Measurements from ENCODE around the gene SBF1. TPM values are rescaled to one million over a fixed set of nuclear protein-coding genes. Genes with fewer than 3 reads are reported as not detected.

SBF1 gene
- total RNA-seq, 4 donors from 2014 or later = 59.9 to 241 (median 108) TPM

DNA sequence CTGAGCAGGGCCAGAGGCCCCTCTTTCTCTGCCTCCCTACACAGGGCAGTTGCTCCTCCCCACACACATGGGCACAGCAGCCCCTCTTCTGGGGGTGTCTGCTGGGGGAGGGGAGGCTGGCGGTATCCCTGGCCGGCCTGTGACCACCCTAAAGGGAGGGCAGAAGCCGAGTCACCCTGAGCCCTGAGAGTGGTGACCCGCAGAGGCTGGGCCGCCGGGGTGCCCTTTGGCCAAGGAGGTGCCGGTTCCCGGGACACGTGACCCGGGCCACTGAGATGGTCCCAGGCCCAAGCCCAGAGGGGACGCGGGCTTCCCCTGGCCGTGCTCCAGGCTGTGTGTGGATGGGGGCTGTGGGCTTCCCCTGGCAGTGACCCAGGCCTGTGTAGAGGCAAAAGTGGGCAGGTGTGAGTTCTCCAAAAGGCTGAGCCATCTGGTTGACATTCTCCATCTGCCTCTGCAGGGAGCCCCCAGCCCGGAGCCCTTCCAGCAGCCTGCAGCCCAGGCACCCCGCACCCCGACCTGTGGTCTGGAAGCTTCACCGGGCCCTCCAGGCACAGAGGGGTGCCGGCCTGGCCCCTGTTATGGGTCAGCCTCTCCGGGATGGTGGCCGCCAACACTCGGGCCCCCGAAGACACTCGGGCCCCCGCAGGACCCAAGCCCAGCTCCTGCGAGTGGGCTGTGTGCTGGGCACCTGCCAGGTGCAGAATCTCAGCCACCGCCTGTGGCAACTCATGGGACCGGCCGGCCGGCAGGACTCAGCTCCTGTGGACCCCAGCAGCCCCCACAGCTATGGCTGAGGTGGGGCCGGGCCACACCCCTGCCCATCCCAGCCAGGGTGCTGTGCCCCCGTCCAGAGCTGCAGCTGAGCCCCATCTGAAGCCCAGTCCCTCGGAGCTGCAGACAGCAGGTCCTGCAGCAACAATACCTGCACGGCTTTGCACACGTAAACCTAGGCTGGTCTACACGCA is 7.6 kb upstream of the SBF1 start:
- Histone ChIP-seq H3K4me3 (peak overlapping the region; percentile 10 to 59 (median 46)), H3K36me3 (no peaks in the 10 kb centered on the region), H3K9me3 (no peaks in the 10 kb centered on the region), H3K27ac (peak overlapping the region in 2 of 4 donors; percentile 30 to 46), H3K4me1 (peaks cover 5 to 28% (median 23%) of the 10 kb centered on the region in 4 donors), H3K27me3 (peaks cover 44% of the 10 kb centered on the region)
- WGBS, 2 donors (ENCODE audit: low coverage in 1 of 2) = 76% methylated on average over 22 of the region's 35 CpGs; no CpG with 5 or more reads in 1 of the 2 donors
- in situ Hi-C loops (cut with MboI; ENCODE audit: low pct_ligation_motif_present in 1 of 4, low pct_unique_long_range_greater_than_20kb in 1 of 4, low sequenced_read_pairs in 3 of 4) (no loop called here), intact Hi-C loops (cut with DNase I; ENCODE audit: low total_unique reads) (no loop called here)
- TF ChIP-seq, protein P1, sequence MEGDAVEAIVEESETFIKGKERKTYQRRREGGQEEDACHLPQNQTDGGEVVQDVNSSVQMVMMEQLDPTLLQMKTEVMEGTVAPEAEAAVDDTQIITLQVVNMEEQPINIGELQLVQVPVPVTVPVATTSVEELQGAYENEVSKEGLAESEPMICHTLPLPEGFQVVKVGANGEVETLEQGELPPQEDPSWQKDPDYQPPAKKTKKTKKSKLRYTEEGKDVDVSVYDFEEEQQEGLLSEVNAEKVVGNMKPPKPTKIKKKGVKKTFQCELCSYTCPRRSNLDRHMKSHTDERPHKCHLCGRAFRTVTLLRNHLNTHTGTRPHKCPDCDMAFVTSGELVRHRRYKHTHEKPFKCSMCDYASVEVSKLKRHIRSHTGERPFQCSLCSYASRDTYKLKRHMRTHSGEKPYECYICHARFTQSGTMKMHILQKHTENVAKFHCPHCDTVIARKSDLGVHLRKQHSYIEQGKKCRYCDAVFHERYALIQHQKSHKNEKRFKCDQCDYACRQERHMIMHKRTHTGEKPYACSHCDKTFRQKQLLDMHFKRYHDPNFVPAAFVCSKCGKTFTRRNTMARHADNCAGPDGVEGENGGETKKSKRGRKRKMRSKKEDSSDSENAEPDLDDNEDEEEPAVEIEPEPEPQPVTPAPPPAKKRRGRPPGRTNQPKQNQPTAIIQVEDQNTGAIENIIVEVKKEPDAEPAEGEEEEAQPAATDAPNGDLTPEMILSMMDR (IDR thresholded peaks at IDR 0.05) = no peak
- TF ChIP-seq POLR2A (IDR thresholded peaks at IDR 0.05) = no peak
- TF ChIP-seq EP300 (IDR thresholded peaks at IDR 0.05; ENCODE audit: low read depth) = no peak
- no peak for TF ChIP-seq POLR2AphosphoS5 (IDR thresholded peaks at IDR 0.05)
- no peak for DNase-seq

DNA sequence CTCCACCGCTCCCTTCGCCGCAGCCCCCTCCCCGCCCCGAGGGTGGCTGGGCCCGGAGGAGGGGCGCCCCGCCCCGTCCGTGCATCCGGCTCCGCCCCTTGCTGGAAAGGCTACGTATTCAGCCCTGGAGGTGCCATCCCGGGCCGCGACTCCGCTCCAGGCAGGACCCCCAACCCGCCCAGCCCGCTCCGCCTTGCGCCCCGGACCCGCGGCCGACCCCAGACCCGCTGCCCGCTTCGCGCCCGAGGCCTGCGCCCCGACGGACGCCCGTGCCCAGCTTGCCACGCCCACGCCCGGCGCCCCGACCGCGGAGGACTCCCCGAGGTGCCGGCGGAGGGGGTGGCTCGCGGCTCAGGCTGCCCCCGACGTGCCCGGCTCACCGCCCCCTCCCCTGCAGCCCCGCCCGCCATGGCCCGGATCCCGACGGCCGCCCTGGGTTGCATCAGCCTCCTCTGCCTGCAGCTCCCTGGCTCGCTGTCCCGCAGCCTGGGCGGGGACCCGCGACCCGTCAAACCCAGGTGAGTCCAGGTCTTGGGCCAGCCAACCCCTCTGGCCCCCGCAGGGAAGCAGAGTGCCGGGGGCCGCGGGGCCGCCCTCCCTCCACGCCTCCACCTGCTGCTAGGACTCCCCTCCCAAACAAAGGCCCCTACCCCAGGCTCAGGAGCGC is 6.7 kb upstream of the SBF1 start, which contains the start of gene ADM2:
TSS of gene ADM2 (plus strand) at position 104 of the 667 bp plus-strand sequence. CDS start at position 409, 305 bp downstream.
- in situ Hi-C loops (cut with MboI; ENCODE audit: low pct_ligation_motif_present in 1 of 4, low pct_unique_long_range_greater_than_20kb in 1 of 4, low sequenced_read_pairs in 3 of 4) = no loop called here
- intact Hi-C loops (cut with DNase I; ENCODE audit: low total_unique reads) = no loop called here
- peak within 1 kb of the TSS in 3 of 4 donors; percentile 8 to 46 (median 30) for H3K27ac ChIP-seq
- no peaks in the 10 kb centered on the region for H3K36me3 ChIP-seq
- H3K4me3 ChIP-seq = peak within 1 kb of the TSS; percentile 10 to 59 (median 46)
- TF ChIP-seq POLR2AphosphoS5 (IDR thresholded peaks at IDR 0.05) = no peak
- no peak for TF ChIP-seq POLR2A (IDR thresholded peaks at IDR 0.05)
- TF ChIP-seq, protein P1 (IDR thresholded peaks at IDR 0.05) = no peak
- no peak for TF ChIP-seq EP300 (IDR thresholded peaks at IDR 0.05; ENCODE audit: low read depth)
- 8% methylated on average over 25 of the region's 70 CpGs; no CpG with 5 or more reads in 1 of the 2 donors for WGBS, 2 donors (ENCODE audit: low coverage in 1 of 2)
- H3K27me3 ChIP-seq = peaks cover 44% of the 10 kb centered on the region
- peak; percentile 73 for DNase-seq
- H3K9me3 ChIP-seq = no peaks in the 10 kb centered on the region
- H3K4me1 ChIP-seq = peaks cover 5 to 28% (median 23%) of the 10 kb centered on the region in 4 donors

DNA sequence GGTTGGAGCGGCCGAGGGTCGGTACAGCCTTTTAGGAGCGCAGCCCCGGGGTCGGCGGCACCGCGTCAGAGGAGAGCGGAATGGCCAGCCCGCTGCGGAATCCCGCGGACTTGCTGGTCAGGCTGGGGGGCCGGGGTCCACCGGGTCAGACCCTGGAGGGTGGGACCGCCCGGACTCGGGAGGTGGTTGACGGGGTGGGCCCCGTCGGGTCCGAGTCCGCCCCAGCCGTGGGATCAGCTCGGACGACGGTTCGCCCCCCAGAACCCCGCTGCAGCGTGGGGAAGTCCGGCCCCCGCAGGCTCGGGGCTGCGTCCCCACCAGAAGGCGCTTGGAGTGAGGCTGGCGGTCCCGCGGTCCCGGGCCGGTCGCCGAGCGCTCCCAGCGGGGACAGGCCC is 6.2 kb upstream of the SBF1 start:
- WGBS, 2 donors (ENCODE audit: low coverage in 1 of 2) = 14% methylated on average over 16 of the region's 45 CpGs; no CpG with 5 or more reads in 1 of the 2 donors
- peak overlapping the region in 3 of 4 donors; percentile 8 to 46 (median 30) for H3K27ac ChIP-seq
- no peaks in the 10 kb centered on the region for H3K9me3 ChIP-seq
- H3K36me3 ChIP-seq = no peaks in the 10 kb centered on the region
- in situ Hi-C loops (cut with MboI; ENCODE audit: low pct_ligation_motif_present in 1 of 4, low pct_unique_long_range_greater_than_20kb in 1 of 4, low sequenced_read_pairs in 3 of 4) (no loop called here), intact Hi-C loops (cut with DNase I; ENCODE audit: low total_unique reads) (no loop called here)
- peak overlapping the region; percentile 10 to 59 (median 46) for H3K4me3 ChIP-seq
- DNase-seq = no peak
- H3K27me3 ChIP-seq = peaks cover 44% of the 10 kb centered on the region
- H3K4me1 ChIP-seq = peaks cover 5 to 28% (median 23%) of the 10 kb centered on the region in 4 donors
- no peak for TF ChIP-seq POLR2A (IDR thresholded peaks at IDR 0.05)

DNA sequence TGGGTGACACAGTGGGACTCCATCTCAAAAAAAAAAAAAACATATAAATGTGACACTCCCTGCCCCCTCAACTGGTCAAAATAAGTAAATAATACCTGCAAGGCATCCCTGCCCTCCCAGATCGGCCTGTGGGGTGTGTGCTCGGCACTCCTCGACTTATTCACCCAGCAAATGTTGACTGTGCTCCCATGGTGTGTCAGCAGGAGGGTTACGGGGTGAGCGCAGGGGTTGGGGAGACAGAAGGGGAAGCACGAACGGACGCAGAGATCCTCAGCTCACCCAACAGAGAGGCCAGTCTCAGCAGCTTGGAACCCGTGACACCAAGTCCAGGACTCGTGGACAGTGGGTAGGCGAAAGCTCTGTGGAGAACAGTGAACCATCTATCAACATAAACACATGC is 4.9 kb upstream of the SBF1 start:
- Histone ChIP-seq H3K27me3 (peaks cover 44% of the 10 kb centered on the region), H3K4me1 (peaks cover 10 to 33% (median 27%) of the 10 kb centered on the region in 4 donors), H3K4me3 (no peak overlapping the region), H3K9me3 (no peaks in the 10 kb centered on the region), H3K36me3 (no peaks in the 10 kb centered on the region), H3K27ac (no peak overlapping the region)
- TF ChIP-seq POLR2A (IDR thresholded peaks at IDR 0.05) (no peak), EP300 (IDR thresholded peaks at IDR 0.05; ENCODE audit: low read depth) (no peak), POLR2AphosphoS5 (IDR thresholded peaks at IDR 0.05) (no peak)
- TF ChIP-seq, protein P1 (IDR thresholded peaks at IDR 0.05) = no peak
- in situ Hi-C loops (cut with MboI; ENCODE audit: low pct_ligation_motif_present in 1 of 4, low pct_unique_long_range_greater_than_20kb in 1 of 4, low sequenced_read_pairs in 3 of 4) (no loop called here), intact Hi-C loops (cut with DNase I; ENCODE audit: low total_unique reads) (loop anchor here (10.0 kb wide), 1 partner anchor 225 kb away; the partner anchor contains the start of gene HDAC10)
- no peak for DNase-seq
- 65% methylated on average over 10 of the region's 11 CpGs; no CpG with 5 or more reads in 1 of the 2 donors for WGBS, 2 donors (ENCODE audit: low coverage in 1 of 2)

Data from transverse colon (tissue), 4 donors.